SK-N-SH (cell line): ENCODE data around the gene WDR33. TPM values are rescaled to one million over a fixed set of nuclear protein-coding genes. Genes with fewer than 3 reads are reported as not detected.

Experiments
- CTCF ChIA-PET: fragments of 300-600, 350-600 bp; formaldehyde crosslinking; extraction: SDS; loops from one replicate; lab custom pipeline; 2021; lab: Yijun Ruan, JAX
- POLR2A ChIA-PET: fragments of 350-600 bp; sonication (Branson Sonifier 250); formaldehyde crosslinking; extraction: SDS; loops from one replicate; lab custom pipeline; 2020; ENCODE audit warnings: antibody characterized with exemption, inconsistent platforms; lab: Yijun Ruan, JAX
- DNase-seq: peaks from one replicate; pipeline ENCODE4 v3.0.0; 2012
- H2AFZ ChIP-seq: fragments of 200-600 bp; sonication (generic); 2 replicates; pipeline ENCODE4 v1.8.1; 2016; ENCODE audit warnings: antibody characterized with exemption, mild to moderate bottlenecking, low read depth
- H3F3A ChIP-seq: fragments of 200-600 bp; sonication (generic); replicated peaks from 2 replicates; pipeline ENCODE3; 2016; ENCODE audit warnings: antibody characterized with exemption, mild to moderate bottlenecking; ENCODE audit not compliant: insufficient read depth
- H3K27ac ChIP-seq, 2 experiments: fragments of 200-500 bp in 1 of 2; fragments of 200-600 bp in 1 of 2; sonication (Bioruptor generic) in 1 of 2; sonication (generic), shearing (Covaris generic) in 1 of 2; 2 replicates each; pipeline versions ENCODE4 v1.5.1 to v1.6.1; 2014 to 2016; ENCODE audit warnings: low read depth in 2 of 2, inconsistent platforms in 1 of 2, low read length in 1 of 2, mild to moderate bottlenecking in 1 of 2, mixed read lengths in 1 of 2
- H3K27me3 ChIP-seq: fragments of 200-600 bp; sonication (generic), shearing (Covaris generic); 2 replicates; pipeline ENCODE4 v1.6.1; 2016; ENCODE audit warnings: mixed run types; ENCODE audit not compliant: insufficient read depth
- H3K36me3 ChIP-seq, 2 experiments: fragments of 200-500 bp in 1 of 2; fragments of 200-600 bp in 1 of 2; sonication (Bioruptor generic) in 1 of 2; sonication (generic) in 1 of 2; replicated peaks in 1 of 2; 2 replicates each; pipeline versions ENCODE3 to v1.5.1; 2014 to 2016; ENCODE audit warnings: low read length in 1 of 2, mild to moderate bottlenecking in 1 of 2; ENCODE audit not compliant: insufficient read depth in 2 of 2, control insufficient read depth in 1 of 2
- H3K4me1 ChIP-seq, 2 experiments: fragments of 200-500 bp in 1 of 2; fragments of 200-600 bp in 1 of 2; sonication (Bioruptor generic) in 1 of 2; sonication (generic), shearing (Covaris generic) in 1 of 2; 2 replicates each; pipeline versions ENCODE4 v1.5.1 to v1.6.1; 2014 to 2016; ENCODE audit warnings: low read depth in 1 of 2, low read length in 1 of 2, mixed run types in 1 of 2; ENCODE audit not compliant: insufficient read depth in 2 of 2, control insufficient read depth in 1 of 2
- H3K4me2 ChIP-seq: fragments of 200-600 bp; sonication (generic), shearing (Covaris generic); 2 replicates; pipeline ENCODE4 v1.6.1; 2017; ENCODE audit warnings: mixed run types
- H3K4me3 ChIP-seq, 2 experiments: fragments of 200-500 bp in 1 of 2; fragments of 200-600 bp in 1 of 2; sonication (Bioruptor generic) in 1 of 2; sonication (generic), shearing (Covaris generic) in 1 of 2; 2 replicates each; pipeline versions ENCODE4 v1.5.1 to v1.8.1; 2014 to 2016; ENCODE audit warnings: low read depth in 2 of 2, inconsistent platforms in 1 of 2, low read length in 1 of 2, mild to moderate bottlenecking in 1 of 2, mixed read lengths in 1 of 2, moderate library complexity in 1 of 2
- H3K79me2 ChIP-seq: fragments of 200-600 bp; sonication (generic); 2 replicates; pipeline ENCODE4 v1.8.1; 2017; ENCODE audit warnings: mild to moderate bottlenecking; ENCODE audit not compliant: insufficient read depth
- H3K9ac ChIP-seq: fragments of 200-600 bp; sonication (generic); 2 replicates; pipeline ENCODE4 v1.6.1; 2017; ENCODE audit warnings: mixed run types
- H3K9me2 ChIP-seq: fragments of 200-600 bp; sonication (generic); 2 replicates; pipeline ENCODE4 v1.6.1; 2017; ENCODE audit warnings: mixed run types
- H3K9me3 ChIP-seq: fragments of 200-600 bp; sonication (generic); 2 replicates; pipeline ENCODE4 v1.6.1; 2017; ENCODE audit warnings: mixed run types, mild to moderate bottlenecking, moderate library complexity
- H4K20me1 ChIP-seq: fragments of 200-600 bp; sonication (generic); 2 replicates; pipeline ENCODE4 v1.6.1; 2017; ENCODE audit warnings: mild to moderate bottlenecking, mixed run types; ENCODE audit not compliant: insufficient read depth
- CHD2 ChIP-seq: fragments of 150-350 bp; IDR thresholded peaks from 2 replicates; pipeline ENCODE4 v1.6.1; 2018; ENCODE audit warnings: low read length; ENCODE audit not compliant: partially characterized antibody
- CTCF ChIP-seq: fragments of 200-600 bp; sonication (generic); IDR thresholded peaks from 2 replicates; pipeline ENCODE4 v1.6.1; 2017; ENCODE audit warnings: antibody characterized with exemption, mild to moderate bottlenecking, moderate library complexity
- ELF1 ChIP-seq: IDR thresholded peaks from 2 replicates; pipeline ENCODE4 v1.4.0; 2012
- EP300 ChIP-seq, 2 experiments: IDR thresholded peaks; 2 replicates each; pipeline versions ENCODE4 v1.4.0 to v1.6.1; 2012; ENCODE audit warnings: borderline replicate concordance in 1 of 2, low read depth in 1 of 2, low read length in 1 of 2
- EZH2phosphoT487 ChIP-seq: fragments of 200-600 bp; sonication (generic); IDR thresholded peaks from 2 replicates; pipeline ENCODE4 v1.6.1; 2017; ENCODE audit warnings: low read depth, mixed run types, mild to moderate bottlenecking, antibody characterized with exemption, moderate library complexity, borderline replicate concordance
- FOSL2 ChIP-seq: IDR thresholded peaks from 2 replicates; pipeline ENCODE4 v1.4.0; 2012; ENCODE audit warnings: low read depth, mild to moderate bottlenecking, moderate library complexity, borderline replicate concordance
- GATA2 ChIP-seq: sonication (generic); formaldehyde crosslinking; IDR thresholded peaks from 2 replicates; pipeline ENCODE4 v1.5.0; 2020; ENCODE audit warnings: mild to moderate bottlenecking, missing genetic modification reagents
- IRF3 ChIP-seq: fragments of 150-350 bp; IDR thresholded peaks from 2 replicates; pipeline ENCODE4 v1.6.1; 2016; ENCODE audit warnings: mild to moderate bottlenecking, low read depth, low read length
- JUND ChIP-seq: IDR thresholded peaks from 2 replicates; pipeline ENCODE4 v1.4.0; 2012
- MXI1 ChIP-seq: IDR thresholded peaks from 2 replicates; pipeline ENCODE4 v1.6.1; 2012; ENCODE audit warnings: mild to moderate bottlenecking, low read depth, low read length, improper control_type of control experiment
- RCOR1 ChIP-seq: fragments of 150-350 bp; IDR thresholded peaks from 2 replicates; pipeline ENCODE4 v1.6.1; 2017; ENCODE audit warnings: antibody characterized with exemption, low read length
- RFX5 ChIP-seq: IDR thresholded peaks from 2 replicates; pipeline ENCODE4 v1.6.1; 2012; ENCODE audit warnings: mild to moderate bottlenecking, improper control_type of control experiment, low read length
- RXRA ChIP-seq: IDR thresholded peaks from 2 replicates; pipeline ENCODE4 v1.4.0; 2012; ENCODE audit warnings: low read depth, mild to moderate bottlenecking, borderline replicate concordance
- TEAD4 ChIP-seq: IDR thresholded peaks from 2 replicates; pipeline ENCODE4 v1.4.0; 2012; ENCODE audit warnings: mild to moderate bottlenecking, borderline replicate concordance; ENCODE audit not compliant: insufficient read depth
- USF1 ChIP-seq: IDR thresholded peaks from 2 replicates; pipeline ENCODE4 v1.4.0; 2012; ENCODE audit warnings: low read depth, borderline replicate concordance
- YY1 ChIP-seq: IDR thresholded peaks from 2 replicates; pipeline ENCODE4 v1.4.0; 2012; ENCODE audit warnings: low read depth, mild to moderate bottlenecking
- WGBS: methylation state at CpG from one replicate; pipeline ENCODE4 v1.1.6; 2017; ENCODE audit warnings: low lambda C conversion rate; 5-methylcytosine and 5-hydroxymethylcytosine counted together
- polyA plus RNA-seq, 3 experiments: library from polyadenylated mRNA; depleted of rRNA; stranded (reverse); fragments of >200 nt; gene quantifications; 2 replicates each; pipeline ENCODE4 v1.2.3, GENCODE V29; 2012

WDR33 gene
- polyA plus RNA-seq, 1 of the 3 experiments (the other 2 are of a cell fraction), result 12.4 TPM

- Histone ChIP-seq H3K9me2 (no peaks in the 10 kb centered on the region), H2AFZ (no peak overlapping the region), H3K27ac (peak overlapping the region in 1 of 2 experiments; percentile 94; a peak in 1 of 4 replicates), H3K9me3 (no peaks in the 10 kb centered on the region), H3K36me3 (no peaks in the 10 kb centered on the region), H4K20me1 (no peaks in the 10 kb centered on the region), H3K9ac (no peak overlapping the region), H3F3A (no peaks in the 10 kb centered on the region), H3K27me3 (no peaks in the 10 kb centered on the region), H3K79me2 (no peaks in the 10 kb centered on the region), H3K4me3 (no peak overlapping the region), H3K4me1 (peaks cover 0 to 60% of the 10 kb centered on the region in 2 experiments; a peak in 1 of 4 replicates), H3K4me2 (no peak overlapping the region)
- no peak for DNase-seq
- ChIA-PET POLR2A (interaction anchor here (1.4 kb wide), 1 partner anchor 9 kb away, joined by 6 read pairs; no protein-coding TSS in a partner anchor), CTCF (interaction anchor here (0.7 to 2.2 kb wide), 5 partner anchors 13 to 127 kb away, joined by 3 to 9 read pairs (median 5); partner anchors contain the start of genes IWS1 and LIMS2)
- TF ChIP-seq EZH2phosphoT487 (no peak), CTCF (no peak), FOSL2 (no peak), EP300 (IDR thresholded peaks at IDR 0.05; ENCODE audit: borderline replicate concordance in 1 of 2, low read depth in 1 of 2, low read length in 1 of 2) (no peak), USF1 (no peak), TEAD4 (no peak), RCOR1 (no peak), GATA2 (CRISPR knock-in tag) (no peak), YY1 (no peak), RXRA (no peak), MXI1 (no peak), JUND (no peak)
- WGBS, result 79% methylated on average over 16 of the region's 16 CpGs
Measured at GRCh38 chr2:127653421-127654083, 157.4 kb downstream of the WDR33 start.

- H3K27ac ChIP-seq, result peak overlapping the region in 1 of 2 experiments; percentile 94; a peak in 2 of 4 replicates
Measured at GRCh38 chr2:127652786-127653357, 158.1 kb downstream of the WDR33 start.

More at GRCh38 chr2:127652786-127653357, 158.1 kb downstream of the WDR33 start:
- no peaks in the 10 kb centered on the region for H3K36me3 ChIP-seq
- H3K4me3 ChIP-seq, result no peak overlapping the region
- TF ChIP-seq RFX5 (no peak), EP300 (IDR thresholded peaks at IDR 0.05; ENCODE audit: borderline replicate concordance in 1 of 2, low read depth in 1 of 2, low read length in 1 of 2) (no peak), CHD2 (no peak), ELF1 (no peak), IRF3 (no peak)
- DNase-seq, result no peak
- H3K9ac ChIP-seq, result no peak overlapping the region
- no peaks in the 10 kb centered on the region for H3K27me3 ChIP-seq
- no peaks in the 10 kb centered on the region for H3K9me2 ChIP-seq
- WGBS, result 77% methylated on average over 25 of the region's 25 CpGs
- POLR2A ChIA-PET, result interaction anchor here (0.9 to 1.4 kb wide), 3 partner anchors 10 to 126 kb away, joined by 6 read pairs; partner anchors contain the start of genes IWS1 and SFT2D3
- peaks cover 0 to 60% of the 10 kb centered on the region in 2 experiments; a peak in 1 of 4 replicates for H3K4me1 ChIP-seq
- CTCF ChIA-PET, result interaction anchor here (0.7 to 2.2 kb wide), 9 partner anchors 9 to 126 kb away, joined by 3 to 9 read pairs (median 3); partner anchors contain the start of genes IWS1 and LIMS2
- H3K4me2 ChIP-seq, result no peak overlapping the region
- no peak overlapping the region for H2AFZ ChIP-seq
- no peaks in the 10 kb centered on the region for H3K79me2 ChIP-seq
- no peaks in the 10 kb centered on the region for H4K20me1 ChIP-seq
- no peaks in the 10 kb centered on the region for H3K9me3 ChIP-seq
- H3F3A ChIP-seq, result no peaks in the 10 kb centered on the region
